GM19239 (cell line): ENCODE measurements around the gene CHRNB2.
A peak's percentile ranks its signal among the peaks of the same experiment; 100 is the strongest.

Experiments used
- DNase-seq: peaks from one replicate; pipeline ENCODE4 v3.0.0; 2011; ENCODE audit warnings: low spot score; ENCODE audit not compliant: insufficient read length
- FAIRE-seq: peaks from 2 replicates; lab custom pipeline; 2011; peaks lifted over from hg19 to GRCh38; lab: Jason Lieb, UNC

CHRNB2 gene

GRCh38 chr1:154627257-154628120, 59.9 kb downstream of the CHRNB2 start:
- FAIRE-seq (peak; percentile 88), DNase-seq (peak; percentile 69)

- FAIRE-seq (no peak), DNase-seq (no peak)
Observed at GRCh38 chr1:154628121-154628405, 60.5 kb downstream of the CHRNB2 start.

GRCh38 chr1:154629061-154629674, 61.6 kb downstream of the CHRNB2 start:
- no peak for FAIRE-seq
- no peak for DNase-seq
